ENCODE results near the gene AREL1. TPM values are rescaled to one million over a fixed set of nuclear protein-coding genes. Genes with fewer than 3 reads are reported as not detected.

Gene AREL1
- total and polyA plus RNA-seq, 5 experiments from 2014 or later = 17.3 to 52.9 (median 20.6) TPM

DNA sequence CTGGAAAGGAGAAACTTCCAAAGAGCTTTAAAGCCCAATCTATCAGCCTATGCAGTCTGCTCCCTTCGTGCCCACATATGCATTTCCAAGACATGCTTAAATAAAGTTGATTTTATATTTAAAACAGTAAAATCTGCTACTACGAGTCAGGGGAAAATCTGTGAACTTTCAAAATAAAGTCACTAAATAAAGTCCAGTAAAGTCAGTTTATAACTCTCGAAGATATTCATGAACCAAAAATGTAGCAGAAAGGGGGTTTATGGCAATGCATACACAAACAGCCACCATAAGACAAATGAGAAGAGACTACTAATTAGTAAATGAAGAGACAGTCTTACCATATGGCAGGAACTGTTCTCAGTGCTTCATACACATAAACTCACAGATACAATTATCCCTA lies 19.7 kb downstream of the AREL1 start:
- DNase-seq = no peak
- ATAC-seq = no peak
- Mint-ChIP-seq H3K27me3 (no peaks in the 10 kb centered on the region), H3K27ac (peak overlapping the region in 2 of 10 donors; percentile 14 to 44), H3K4me3 (no peak overlapping the region), H3K9me3 (no peaks in the 10 kb centered on the region), H3K4me1 (peaks cover 13 to 18% (median 15%) of the 10 kb centered on the region in 4 donors), H3K36me3 (peaks cover 0 to 51% (median 12%) of the 10 kb centered on the region in 3 donors)
- POLR2A ChIA-PET = no interaction called here

DNA sequence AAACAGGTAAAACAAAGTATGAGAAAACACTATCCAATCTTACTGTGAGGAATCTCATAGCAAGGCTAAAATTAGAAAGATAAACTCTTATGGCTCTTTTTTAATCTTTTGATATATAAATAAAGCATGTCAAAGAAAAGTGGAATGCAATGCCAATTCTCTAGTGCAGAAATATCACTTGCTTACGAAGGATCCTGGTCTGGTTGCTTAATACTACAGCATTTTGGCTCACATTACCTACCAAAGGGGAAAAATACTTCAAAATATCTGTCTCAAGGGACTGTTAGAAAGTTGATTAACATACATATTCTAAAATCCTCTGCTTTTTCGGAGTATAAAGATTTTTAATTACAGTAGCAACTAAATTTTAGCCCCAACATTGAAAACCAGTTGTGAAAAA lies 21.4 kb downstream of the AREL1 start:
- peak overlapping the region in 2 of 10 donors; percentile 26 to 62 for H3K27ac Mint-ChIP-seq
- DNase-seq (no peak), ATAC-seq (no peak)
- peaks cover 12 to 14% (median 13%) of the 10 kb centered on the region in 4 donors for H3K4me1 Mint-ChIP-seq
- POLR2A ChIA-PET = no interaction called here
- H3K36me3 Mint-ChIP-seq = peaks cover 0 to 54% (median 12%) of the 10 kb centered on the region in 3 donors
- H3K9me3 Mint-ChIP-seq = no peaks in the 10 kb centered on the region
- no peak overlapping the region for H3K4me3 Mint-ChIP-seq
- H3K27me3 Mint-ChIP-seq = no peaks in the 10 kb centered on the region

DNA sequence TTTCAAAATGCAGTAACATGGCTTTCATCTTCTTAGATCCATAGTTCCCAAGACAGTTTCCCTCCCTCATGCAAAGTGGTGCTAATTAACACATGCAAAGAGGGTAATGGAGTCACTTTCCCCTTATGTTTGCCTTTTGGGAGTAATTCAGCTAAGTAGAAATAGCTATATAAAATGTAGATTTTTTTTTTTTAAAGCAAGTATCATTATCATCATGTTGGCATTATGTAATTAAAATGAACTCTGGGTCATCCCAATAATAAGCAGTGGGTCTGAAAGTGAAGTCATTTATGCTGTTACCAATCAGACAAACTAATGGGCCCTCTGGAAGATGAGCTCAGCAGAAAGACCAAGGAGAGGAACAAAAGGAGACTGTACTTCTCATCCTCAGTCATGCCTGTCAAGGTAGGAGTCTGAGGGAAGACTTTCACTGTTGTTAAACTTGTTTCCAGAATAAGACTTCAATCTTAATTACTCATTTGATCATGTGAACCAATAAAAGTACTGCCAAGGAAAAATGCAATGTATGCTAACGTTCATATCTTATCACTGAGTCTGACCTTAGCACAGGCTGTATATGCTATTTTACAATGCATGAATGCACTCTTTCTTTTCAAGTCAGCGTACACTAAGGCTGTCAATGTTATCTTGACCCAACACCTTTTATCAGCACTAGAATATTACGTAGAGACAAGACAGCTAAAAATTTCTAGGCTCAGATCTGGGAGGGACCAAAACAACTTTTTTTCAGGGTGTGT lies 26.8 kb downstream of the AREL1 start:
- peak overlapping the region in 1 of 10 donors; percentile 39 for H3K27ac Mint-ChIP-seq
- DNase-seq = no peak

DNA sequence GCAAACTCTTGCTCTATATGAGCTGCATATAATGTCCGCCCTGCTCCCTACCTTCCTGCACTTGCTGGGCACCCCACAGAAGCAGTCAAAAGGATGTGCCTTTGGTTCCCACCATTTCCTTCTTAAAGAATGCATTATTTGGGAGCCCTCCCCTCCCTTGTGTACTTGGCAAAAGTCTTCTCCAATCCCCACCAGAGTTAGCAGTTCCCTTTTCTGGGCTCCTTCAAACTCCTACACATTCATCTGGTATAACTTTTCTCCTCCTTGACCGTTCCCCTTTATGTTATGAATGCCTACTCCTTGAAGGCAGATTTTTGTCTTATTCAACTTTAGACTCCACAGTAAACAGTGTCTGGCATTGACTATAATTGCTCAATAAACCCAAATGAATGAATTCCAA lies 27.8 kb downstream of the AREL1 start:
- H3K27ac Mint-ChIP-seq = peak overlapping the region in 9 of 10 donors; percentile 39 to 89 (median 81)
- peaks cover 27 to 36% (median 34%) of the 10 kb centered on the region in 4 donors for H3K4me1 Mint-ChIP-seq
- DNase-seq = no peak
- POLR2A ChIA-PET = interaction anchor here (0.6 to 1.7 kb wide), 4 partner anchors 28 to 898 kb away, joined by 3 to 5 read pairs (median 4); partner anchors contain the start of genes AREL1 and FCF1
- H3K36me3 Mint-ChIP-seq = peaks cover 0 to 69% (median 18%) of the 10 kb centered on the region in 3 donors
- H3K9me3 Mint-ChIP-seq = no peaks in the 10 kb centered on the region
- H3K27me3 Mint-ChIP-seq = no peaks in the 10 kb centered on the region
- peak overlapping the region in 6 of 10 donors; percentile 8 to 74 (median 34) for H3K4me3 Mint-ChIP-seq
- no peak for ATAC-seq

More for the DNA sequence above, 26.8 kb downstream of the AREL1 start:
- POLR2A ChIA-PET = no interaction called here
- no peak overlapping the region for H3K4me3 Mint-ChIP-seq
- no peaks in the 10 kb centered on the region for H3K9me3 Mint-ChIP-seq
- no peaks in the 10 kb centered on the region for H3K27me3 Mint-ChIP-seq
- H3K36me3 Mint-ChIP-seq = peaks cover 0 to 69% (median 22%) of the 10 kb centered on the region in 3 donors
- peaks cover 27 to 36% (median 34%) of the 10 kb centered on the region in 4 donors for H3K4me1 Mint-ChIP-seq
- no peak for ATAC-seq

DNA sequence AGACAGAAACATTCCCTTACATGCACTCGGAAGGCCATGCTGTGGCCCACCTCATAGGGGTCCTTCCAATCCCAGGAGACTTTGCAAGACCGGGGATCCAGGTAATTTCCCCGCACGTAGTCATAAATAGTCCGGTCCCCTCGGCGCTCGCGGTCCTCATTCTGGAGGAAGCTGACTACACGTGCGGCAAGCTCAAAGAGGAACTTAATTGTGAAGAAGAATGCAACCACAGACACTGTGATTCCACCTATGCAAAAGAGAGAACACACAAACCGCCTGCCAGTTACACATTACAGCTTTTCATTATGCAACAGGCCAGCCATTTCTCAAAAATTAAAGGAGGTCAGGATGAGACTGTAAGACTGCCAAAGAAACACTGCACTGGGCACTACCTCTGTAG lies 28.4 kb downstream of the AREL1 start:
- Mint-ChIP-seq H3K27ac (peak overlapping the region; percentile 39 to 91 (median 83)), H3K4me1 (peaks cover 28 to 36% (median 34%) of the 10 kb centered on the region in 4 donors), H3K4me3 (peak overlapping the region; percentile 3 to 74 (median 50)), H3K36me3 (peaks cover 0 to 70% (median 18%) of the 10 kb centered on the region in 3 donors), H3K9me3 (no peaks in the 10 kb centered on the region), H3K27me3 (no peaks in the 10 kb centered on the region)
- peak in 6 of 10 donors; percentile 2 to 27 (median 18) for DNase-seq
- peak; percentile 77 to 87 for ATAC-seq
- POLR2A ChIA-PET = interaction anchor here (0.6 to 1.7 kb wide), 5 partner anchors 25 to 382 kb away, joined by 3 to 5 read pairs (median 3); partner anchors contain the start of genes ABCD4, AREL1 and FCF1

DNA sequence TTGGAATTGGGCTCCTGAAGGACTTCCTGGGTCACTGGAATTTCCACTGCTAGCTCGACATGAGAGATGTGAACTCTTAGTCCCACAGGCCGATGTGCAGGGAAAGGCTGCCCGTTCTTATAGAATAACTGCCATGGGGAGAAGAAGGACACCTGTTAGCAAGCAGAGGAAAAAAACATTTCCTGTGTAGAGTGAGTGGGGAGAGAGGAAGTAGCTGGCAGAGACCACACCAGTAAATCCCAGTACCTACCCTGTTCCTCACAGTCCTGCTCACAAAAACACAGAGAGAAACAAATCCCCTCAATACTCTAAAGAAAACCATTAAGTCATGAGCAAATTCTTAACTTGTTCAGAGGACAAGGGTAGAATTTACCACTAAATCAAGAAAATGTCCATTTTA lies 29.5 kb downstream of the AREL1 start:
- DNase-seq (no peak), ATAC-seq (peak; percentile 33 to 42)
- POLR2A ChIA-PET = interaction anchor here (1.7 kb wide), 1 partner anchor 65 kb away, joined by 4 read pairs; no protein-coding TSS in a partner anchor
- peaks cover 24 to 35% (median 33%) of the 10 kb centered on the region in 4 donors for H3K4me1 Mint-ChIP-seq
- peaks cover 0 to 71% (median 20%) of the 10 kb centered on the region in 3 donors for H3K36me3 Mint-ChIP-seq
- peak overlapping the region in 6 of 10 donors; percentile 8 to 47 (median 26) for H3K4me3 Mint-ChIP-seq
- no peaks in the 10 kb centered on the region for H3K27me3 Mint-ChIP-seq
- H3K27ac Mint-ChIP-seq = peak overlapping the region; percentile 39 to 91 (median 83)
- no peaks in the 10 kb centered on the region for H3K9me3 Mint-ChIP-seq

DNA sequence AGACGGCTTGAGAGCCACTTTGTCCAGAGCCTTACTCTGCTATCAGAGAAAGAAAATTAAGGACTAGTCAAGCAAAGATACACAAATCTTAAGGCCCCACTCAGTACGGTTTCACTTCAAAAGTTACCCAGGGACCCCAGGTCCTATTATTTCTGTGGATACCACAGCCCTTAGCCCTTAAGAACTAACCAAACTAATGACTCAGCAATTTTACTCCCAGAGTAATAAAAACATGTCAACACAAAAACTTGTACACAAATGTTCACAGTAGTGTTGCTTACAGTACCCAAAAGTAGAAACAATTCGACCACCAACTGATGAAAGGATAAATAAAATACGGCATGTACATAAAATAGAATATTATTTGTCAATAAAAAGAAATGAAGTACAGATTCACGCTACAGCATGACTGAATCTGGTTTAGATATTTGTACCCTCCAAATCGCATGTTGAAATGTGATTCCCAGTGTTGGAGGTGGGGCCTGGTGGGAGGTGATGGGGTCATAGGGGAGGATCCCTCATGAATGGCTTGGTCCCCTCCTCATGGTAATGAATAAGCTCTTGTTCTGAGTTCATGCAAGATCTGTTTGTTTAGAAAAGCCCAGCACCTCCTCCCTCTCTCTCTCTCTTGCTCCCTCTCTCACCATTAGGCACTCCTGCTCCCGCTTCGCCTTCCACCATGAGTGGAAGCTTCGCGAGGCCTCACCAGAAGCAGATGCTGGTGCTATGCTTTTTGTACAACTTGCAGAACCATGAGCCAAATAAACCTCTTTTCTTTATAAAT lies 30.5 kb downstream of the AREL1 start:
- no peak overlapping the region for H3K4me3 Mint-ChIP-seq
- peaks cover 22 to 35% (median 30%) of the 10 kb centered on the region in 4 donors for H3K4me1 Mint-ChIP-seq
- POLR2A ChIA-PET = no interaction called here
- H3K27ac Mint-ChIP-seq = peak overlapping the region in 9 of 10 donors; percentile 35 to 91 (median 60)
- no peaks in the 10 kb centered on the region for H3K27me3 Mint-ChIP-seq
- ATAC-seq (no peak), DNase-seq (no peak)
- H3K36me3 Mint-ChIP-seq = peaks cover 0 to 71% (median 19%) of the 10 kb centered on the region in 3 donors
- H3K9me3 Mint-ChIP-seq = no peaks in the 10 kb centered on the region

DNA sequence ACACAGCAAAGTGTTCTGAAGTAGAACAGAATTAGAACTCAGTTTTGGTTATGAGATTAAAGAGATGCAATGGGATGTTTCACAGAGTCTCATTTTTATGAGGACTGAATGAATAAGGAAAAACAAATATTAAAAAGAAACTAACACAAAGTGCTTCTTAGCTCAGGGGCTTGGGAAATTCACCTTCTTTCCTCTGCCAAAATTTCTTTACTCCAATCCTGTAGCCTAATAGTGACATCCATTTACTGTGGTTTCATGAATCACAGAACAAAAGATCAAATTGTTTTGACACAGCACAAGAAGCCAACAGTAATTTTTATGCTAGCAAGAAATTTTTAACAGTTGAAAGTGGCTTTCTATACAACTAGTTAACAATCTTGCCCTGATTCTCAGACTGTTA lies 37.7 kb downstream of the AREL1 start:
- POLR2A ChIA-PET = no interaction called here
- Mint-ChIP-seq H3K9me3 (no peaks in the 10 kb centered on the region), H3K4me1 (peaks cover 0 to 3% (median 0%) of the 10 kb centered on the region in 4 donors), H3K4me3 (no peak overlapping the region), H3K36me3 (peaks cover 10 to 85% (median 33%) of the 10 kb centered on the region in 3 donors), H3K27ac (no peak overlapping the region), H3K27me3 (no peaks in the 10 kb centered on the region)
- DNase-seq (no peak), ATAC-seq (no peak)

DNA sequence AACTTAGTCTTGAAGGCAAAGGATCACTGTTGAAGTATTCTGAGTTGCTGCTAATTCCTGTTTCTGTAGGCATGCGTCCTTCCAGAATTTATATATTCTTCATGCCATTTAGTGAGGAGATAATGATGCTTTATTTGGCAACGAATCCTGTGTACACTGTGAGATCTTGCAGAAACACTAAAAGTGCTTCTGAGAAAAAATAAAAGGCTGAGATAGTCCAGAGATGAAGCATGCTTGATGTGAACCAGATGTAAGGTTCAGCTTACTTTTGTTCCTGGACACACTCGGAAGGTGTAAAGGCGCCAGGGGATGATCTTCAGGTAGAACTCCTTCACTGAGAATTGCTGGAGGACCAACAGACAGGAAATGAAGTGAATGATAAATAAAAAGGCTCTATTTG lies 39.1 kb downstream of the AREL1 start:
- Mint-ChIP-seq H3K27ac (no peak overlapping the region), H3K36me3 (peaks cover 15 to 87% (median 41%) of the 10 kb centered on the region in 3 donors), H3K4me1 (peaks cover 0 to 2% (median 0%) of the 10 kb centered on the region in 4 donors), H3K9me3 (no peaks in the 10 kb centered on the region), H3K4me3 (no peak overlapping the region), H3K27me3 (no peaks in the 10 kb centered on the region)
- POLR2A ChIA-PET = no interaction called here
- ATAC-seq (no peak), DNase-seq (no peak)

DNA sequence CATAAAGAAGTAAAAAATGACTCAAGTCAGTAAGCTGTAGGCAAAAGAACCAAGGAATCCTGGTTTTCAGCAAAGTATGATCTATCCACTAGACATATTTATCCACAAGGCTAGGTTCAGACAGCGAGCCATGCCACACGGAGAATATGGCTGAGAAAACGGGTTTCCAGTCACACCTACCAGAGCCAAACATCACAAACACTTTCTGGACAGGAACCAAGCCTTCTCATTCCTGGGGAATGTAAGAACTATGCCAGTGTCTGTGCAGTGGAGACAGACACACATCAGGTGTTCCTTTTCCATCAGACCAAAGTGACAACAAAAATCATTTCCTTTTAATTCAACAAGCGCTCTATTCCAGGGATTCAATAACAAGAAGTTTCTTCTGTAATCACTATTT lies 41.1 kb downstream of the AREL1 start:
- no peak for DNase-seq
- Mint-ChIP-seq H3K27ac (no peak overlapping the region), H3K36me3 (peaks cover 15 to 91% (median 41%) of the 10 kb centered on the region in 3 donors), H3K4me3 (no peak overlapping the region), H3K27me3 (no peaks in the 10 kb centered on the region), H3K9me3 (no peaks in the 10 kb centered on the region), H3K4me1 (peaks cover 0 to 3% (median 0%) of the 10 kb centered on the region in 4 donors)
- POLR2A ChIA-PET = no interaction called here
- ATAC-seq = no peak

DNA sequence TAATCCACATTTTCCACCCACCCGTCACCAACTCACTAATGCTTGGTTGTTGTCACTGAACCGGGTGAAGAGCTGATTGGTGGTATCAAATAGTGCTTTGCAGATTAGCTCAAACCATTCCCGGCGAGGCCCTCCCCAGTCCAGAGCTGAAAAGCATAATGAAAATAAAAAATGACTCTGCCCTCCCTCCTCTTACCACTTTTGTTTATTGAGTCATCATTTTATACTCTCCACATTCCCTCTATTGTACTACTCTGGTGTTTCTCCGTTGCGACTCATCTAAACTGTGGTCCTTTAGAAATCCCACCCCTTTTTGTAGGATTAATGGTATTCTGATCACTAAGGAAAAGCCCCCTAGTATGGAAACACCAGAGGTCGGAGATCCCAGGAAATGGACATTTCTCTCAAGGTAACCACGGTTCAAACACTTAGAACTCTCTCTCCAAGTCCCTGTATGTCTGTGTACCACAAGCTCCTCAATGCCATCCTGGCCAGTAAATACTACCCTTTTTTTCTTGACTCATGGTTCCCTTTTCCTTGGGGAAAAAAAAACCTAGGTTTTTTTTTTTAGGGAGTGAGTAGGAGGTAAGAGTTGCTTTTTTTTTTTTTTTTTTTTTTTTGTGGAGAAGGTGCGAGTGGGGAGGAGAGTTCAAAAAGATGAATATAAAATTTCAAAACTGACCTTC lies 42.0 kb downstream of the AREL1 start:
- no peaks in the 10 kb centered on the region for H3K9me3 Mint-ChIP-seq
- H3K4me3 Mint-ChIP-seq = no peak overlapping the region
- POLR2A ChIA-PET = no interaction called here
- peaks cover 15 to 92% (median 35%) of the 10 kb centered on the region in 3 donors for H3K36me3 Mint-ChIP-seq
- DNase-seq (no peak), ATAC-seq (no peak)
- no peak overlapping the region for H3K27ac Mint-ChIP-seq
- H3K4me1 Mint-ChIP-seq = peaks cover 0 to 3% (median 0%) of the 10 kb centered on the region in 4 donors
- H3K27me3 Mint-ChIP-seq = no peaks in the 10 kb centered on the region

DNA sequence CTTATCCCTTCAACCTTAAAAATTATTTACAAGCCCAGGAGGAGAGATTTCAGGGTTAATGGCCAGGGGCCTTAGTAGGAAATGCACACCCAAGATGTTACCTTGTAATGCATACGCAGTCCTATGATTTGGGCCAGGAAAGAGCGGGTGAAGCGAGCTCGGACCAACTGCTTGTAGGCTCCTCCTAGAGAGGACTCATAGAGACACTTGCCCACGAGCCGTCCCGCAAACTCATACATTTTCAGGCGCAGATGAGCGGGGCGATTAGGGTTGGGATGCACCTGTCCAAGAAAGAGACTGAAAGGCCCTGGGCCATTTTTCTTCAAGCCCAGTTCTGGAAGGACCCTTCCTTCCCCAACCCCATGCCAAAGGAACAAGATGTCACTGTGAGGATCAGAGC lies 43.0 kb downstream of the AREL1 start:
- no peaks in the 10 kb centered on the region for H3K9me3 Mint-ChIP-seq
- DNase-seq = no peak
- peaks cover 10 to 91% (median 33%) of the 10 kb centered on the region in 3 donors for H3K36me3 Mint-ChIP-seq
- H3K4me3 Mint-ChIP-seq = no peak overlapping the region
- H3K4me1 Mint-ChIP-seq = peaks cover 0 to 3% (median 0%) of the 10 kb centered on the region in 4 donors
- peak overlapping the region in 1 of 10 donors; percentile 0 for H3K27ac Mint-ChIP-seq
- POLR2A ChIA-PET = no interaction called here
- H3K27me3 Mint-ChIP-seq = no peaks in the 10 kb centered on the region
- no peak for ATAC-seq

Data from naive thymus-derived CD8-positive, alpha-beta T cell (primary cell).